GM12865 (cell line): ENCODE results near the gene DYNC1I1.

Experiments used
- DNase-seq: peaks from one replicate; pipeline ENCODE4 v3.0.0; 2010; ENCODE audit warnings: low read depth
- H3K4me3 ChIP-seq: 2 replicates; pipeline ENCODE4 v1.5.1; 2011; ENCODE audit warnings: mild to moderate bottlenecking, low read depth, low read length, control low read depth
- CTCF ChIP-seq: IDR thresholded peaks from 2 replicates; pipeline ENCODE4 v1.5.1; 2011; ENCODE audit warnings: low read length, control low read depth, low read depth, inconsistent platforms; ENCODE audit not compliant: insufficient read depth; ENCODE audit errors: missing control alignments

DYNC1I1 gene

GRCh38 chr7:95788258-95788657 is 15.9 kb downstream of the DYNC1I1 start:
- H3K4me3 ChIP-seq = no peak overlapping the region
- no peak for DNase-seq
- TF ChIP-seq CTCF = no peak

GRCh38 chr7:95788884-95789283 is 16.5 kb downstream of the DYNC1I1 start:
- no peak overlapping the region for H3K4me3 ChIP-seq
- no peak for TF ChIP-seq CTCF
- DNase-seq = no peak

GRCh38 chr7:95793658-95794057 is 21.3 kb downstream of the DYNC1I1 start:
- DNase-seq = no peak
- H3K4me3 ChIP-seq = no peak overlapping the region
- TF ChIP-seq CTCF = no peak

- peak; percentile 50 for TF ChIP-seq CTCF
- H3K4me3 ChIP-seq = no peak overlapping the region
- DNase-seq = peak; percentile 50
These were observed 22.7 kb downstream of the DYNC1I1 start for GRCh38 chr7:95794917-95795515.

- no peak overlapping the region for H3K4me3 ChIP-seq
- TF ChIP-seq CTCF = no peak
- DNase-seq = no peak
These were observed 24.3 kb downstream of the DYNC1I1 start for GRCh38 chr7:95796617-95797016.

GRCh38 chr7:95798401-95798930 is 26.1 kb downstream of the DYNC1I1 start:
- no peak overlapping the region for H3K4me3 ChIP-seq
- no peak for TF ChIP-seq CTCF
- DNase-seq = no peak

GRCh38 chr7:95800787-95801186 is 28.4 kb downstream of the DYNC1I1 start:
- no peak overlapping the region for H3K4me3 ChIP-seq
- TF ChIP-seq CTCF = no peak
- no peak for DNase-seq
